IMR-90 (cell line): ENCODE measurements around the gene ZSCAN32. TPM values are rescaled to one million over a fixed set of nuclear protein-coding genes. Genes with fewer than 3 reads are reported as not detected.

Experiments used
- polyA plus RNA-seq, 3 experiments: library from polyadenylated mRNA; depleted of rRNA; stranded (reverse); fragments of >200 nt; gene quantifications; 2 replicates each; pipeline ENCODE4 v1.2.3, GENCODE V29; 2012; ENCODE audit warnings: low replicate concordance in 1 of 3
- total RNA-seq: library from RNA; depleted of rRNA; stranded (reverse); fragments of >200 nt; gene quantifications from 2 replicates; pipeline ENCODE4 v1.2.3, GENCODE V29; 2012; rRNA removed

ZSCAN32 gene
- total and polyA plus RNA-seq, 2 of the 4 experiments (the other 2 are of a cell fraction), result 13.0 to 16.5 TPM

Other genes with a start within 250 kb of the ZSCAN32 start
- not detected in 2 replicates for gene OR1F1, start 212.8 kb downstream of the ZSCAN32 start, total RNA-seq
- gene OR1F1, start 212.8 kb downstream of the ZSCAN32 start, polyA plus RNA-seq (2012; rRNA removed), result 0.12 and 0.27 TPM in 2 replicates
- 7.5 and 8.3 TPM in 2 replicates for gene ZNF200, start 165.8 kb downstream of the ZSCAN32 start, total RNA-seq
- 2.8 and 3.7 TPM in 2 replicates for gene ZNF200, start 165.8 kb downstream of the ZSCAN32 start, polyA plus RNA-seq (2012; rRNA removed)
- not detected in 2 replicates for gene MEFV, start 144.4 kb downstream of the ZSCAN32 start, total RNA-seq
- not detected in 2 replicates for gene MEFV, start 144.4 kb downstream of the ZSCAN32 start, polyA plus RNA-seq (2012; rRNA removed)
- 36.1 and 40.3 TPM in 2 replicates for gene ZNF263, start 117.5 kb downstream of the ZSCAN32 start, total RNA-seq
- 17.1 and 20.8 TPM in 2 replicates for gene ZNF263, start 117.5 kb downstream of the ZSCAN32 start, polyA plus RNA-seq (2012; rRNA removed)
- gene TIGD7, start 95.6 kb downstream of the ZSCAN32 start, total RNA-seq, result 2.7 and 3.9 TPM in 2 replicates
- gene TIGD7, start 95.6 kb downstream of the ZSCAN32 start, polyA plus RNA-seq (2012; rRNA removed), result 2.1 and 2.5 TPM in 2 replicates
- gene ZNF75A, start 95.5 kb downstream of the ZSCAN32 start, total RNA-seq, result 15.4 and 17.8 TPM in 2 replicates
- 9.2 and 14.6 TPM in 2 replicates for gene ZNF75A, start 95.5 kb downstream of the ZSCAN32 start, polyA plus RNA-seq (2012; rRNA removed)
- gene OR2C1, start 45.1 kb downstream of the ZSCAN32 start, total RNA-seq, result under 0.01 TPM in 1 of 2 replicates, not detected in the other
- gene OR2C1, start 45.1 kb downstream of the ZSCAN32 start, polyA plus RNA-seq (2012; rRNA removed), result 0.05 TPM in 1 of 2 replicates, not detected in the other
- gene ZNF174, start 211 bp upstream of the ZSCAN32 start, total RNA-seq, result 5.3 and 7.2 TPM in 2 replicates
- 9.4 and 10.6 TPM in 2 replicates for gene ZNF174, start 211 bp upstream of the ZSCAN32 start, polyA plus RNA-seq (2012; rRNA removed)
- 3.0 and 3.1 TPM in 2 replicates for gene ZNF597, start 42.5 kb upstream of the ZSCAN32 start, total RNA-seq
- gene ZNF597, start 42.5 kb upstream of the ZSCAN32 start, polyA plus RNA-seq (2012; rRNA removed), result 0.79 and 0.91 TPM in 2 replicates
- 5.6 and 7.5 TPM in 2 replicates for gene NAA60, start 42.7 kb upstream of the ZSCAN32 start, total RNA-seq
- 15.2 and 18.0 TPM in 2 replicates for gene NAA60, start 42.7 kb upstream of the ZSCAN32 start, polyA plus RNA-seq (2012; rRNA removed)
- gene C16orf90, start 94.5 kb upstream of the ZSCAN32 start, total RNA-seq, result not detected in 2 replicates
- gene C16orf90, start 94.5 kb upstream of the ZSCAN32 start, polyA plus RNA-seq (2012; rRNA removed), result not detected in 2 replicates
- 6.8 and 13.3 TPM in 2 replicates for gene CLUAP1, start 100.0 kb upstream of the ZSCAN32 start, total RNA-seq
- 10.7 and 14.4 TPM in 2 replicates for gene CLUAP1, start 100.0 kb upstream of the ZSCAN32 start, polyA plus RNA-seq (2012; rRNA removed)
- not detected in 2 replicates for gene NLRC3, start 176.4 kb upstream of the ZSCAN32 start, total RNA-seq
- gene NLRC3, start 176.4 kb upstream of the ZSCAN32 start, polyA plus RNA-seq (2012; rRNA removed), result not detected in 2 replicates
- 1.3 and 1.7 TPM in 2 replicates for gene SLX4, start 210.6 kb upstream of the ZSCAN32 start, total RNA-seq
- gene SLX4, start 210.6 kb upstream of the ZSCAN32 start, polyA plus RNA-seq (2012; rRNA removed), result 2.8 and 3.1 TPM in 2 replicates